Measurements from ENCODE around the gene TNIK. TPM values are rescaled to one million over a fixed set of nuclear protein-coding genes. Genes with fewer than 3 reads are reported as not detected.

The TNIK gene
- total and polyA plus RNA-seq, 2 experiments from 2014 or later: 14.6 to 34.3 TPM

DNA sequence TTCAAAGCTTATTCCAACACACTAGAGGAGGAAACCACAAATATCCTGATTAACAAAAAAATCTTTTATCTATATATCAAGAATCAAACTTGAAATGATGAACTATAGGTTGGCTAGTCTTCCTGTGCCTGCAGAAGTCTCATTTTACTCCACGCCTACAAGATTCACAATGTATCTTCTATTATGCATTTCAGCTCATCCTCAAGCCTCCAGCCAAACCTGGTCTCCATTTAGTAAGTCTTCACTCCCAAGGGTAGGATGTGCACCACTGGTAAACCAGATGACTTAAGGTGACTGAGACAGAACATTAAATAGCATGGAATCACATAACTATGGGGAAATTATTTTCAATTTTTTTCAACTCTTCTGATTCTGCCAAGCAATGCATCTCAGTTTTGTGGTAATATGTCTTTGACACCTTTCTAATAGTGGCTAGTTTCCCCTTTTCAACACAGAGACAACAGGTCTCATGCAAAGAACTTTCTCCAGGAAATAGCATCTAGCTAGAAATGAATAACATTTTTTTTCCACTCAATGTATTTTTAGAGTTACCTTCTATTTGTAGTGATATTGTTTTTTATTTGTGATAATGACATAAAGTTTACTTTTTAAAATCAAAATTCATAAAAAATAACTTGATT, 166.9 kb downstream of the TNIK start (continued):
- TF ChIP-seq ZNF462 (CRISPR knock-in tag; IDR thresholded peaks at IDR 0.05) (no peak), EZH2 (IDR thresholded peaks at IDR 0.05; ENCODE audit: low read depth, unreplicated experiment) (no peak)

GRCh38 chr3:171290680-171291079, 169.5 kb downstream of the TNIK start:
- DNase-seq (ENCODE audit: low spot score): no peak
- Mint-ChIP-seq H3K36me3 (ENCODE audit: low read depth) (no peaks in the 10 kb centered on the region), H3K27ac (no peak overlapping the region), H3K27me3 (ENCODE audit: insufficient read depth, low read depth, poor library complexity) (peaks cover 4% of the 10 kb centered on the region), H3K9me3 (no peaks in the 10 kb centered on the region), H3K4me3 (no peak overlapping the region), H3K4me1 (peaks cover 15% of the 10 kb centered on the region)
- no peak overlapping the region for H3K27ac ChIP-seq (ENCODE audit: low read depth)
- peaks cover 10% of the 10 kb centered on the region for H3K4me1 ChIP-seq (ENCODE audit: insufficient read depth)
- H3K79me2 ChIP-seq (replicated peaks; ENCODE audit: insufficient read depth): peaks cover 11% of the 10 kb centered on the region; the same call in 1 of the 2 replicates
- ATAC-seq: no peak
- H2AFZ ChIP-seq: no peak overlapping the region
- no peaks in the 10 kb centered on the region for H3K36me3 ChIP-seq (ENCODE audit: insufficient read depth)
- H3K4me2 ChIP-seq: no peak overlapping the region
- no peaks in the 10 kb centered on the region for H3K27me3 ChIP-seq (ENCODE audit: insufficient read depth)
- H3K9me2 ChIP-seq (ENCODE audit: insufficient read depth): no peaks in the 10 kb centered on the region
- no peaks in the 10 kb centered on the region for H3F3A ChIP-seq (replicated peaks; ENCODE audit: low read depth)
- H3K4me3 ChIP-seq: no peak overlapping the region
- no peaks in the 10 kb centered on the region; the same call in 1 of the 2 replicates for H4K20me1 ChIP-seq (replicated peaks; ENCODE audit: insufficient read depth)
- no peak for TF ChIP-seq ETS1 (IDR thresholded peaks at IDR 0.05)
- TF ChIP-seq CREB1 (CRISPR knock-in tag; IDR thresholded peaks at IDR 0.05; ENCODE audit: low read depth): no peak
- no peak for TF ChIP-seq ZNF331 (CRISPR knock-in tag; IDR thresholded peaks at IDR 0.05; ENCODE audit: low read depth)
- TF ChIP-seq EZH2 (IDR thresholded peaks at IDR 0.05; ENCODE audit: low read depth, unreplicated experiment): no peak
- TF ChIP-seq ZNF462 (CRISPR knock-in tag; IDR thresholded peaks at IDR 0.05): no peak
- TF ChIP-seq ZNF114 (CRISPR knock-in tag; IDR thresholded peaks at IDR 0.05): no peak
